ENCODE measurements around the gene TOMM70. TPM values are rescaled to one million over a fixed set of nuclear protein-coding genes. Genes with fewer than 3 reads are reported as not detected.
"Not testable (repeated sequence)": the region's sequence is repeated elsewhere in the genome, so short reads cannot be mapped to it uniquely, and the experiment has no call there.

Gene TOMM70
- total RNA-seq, 2 experiments from 2014 or later = 68.8 to 70.8 TPM

- no peak for DNase-seq
- no peak overlapping the region for H3K4me3 Mint-ChIP-seq
- H3K36me3 Mint-ChIP-seq = peaks cover 39% of the 10 kb centered on the region
- no peaks in the 10 kb centered on the region for H3K4me1 Mint-ChIP-seq
- H3K9me3 Mint-ChIP-seq = peaks cover 5% of the 10 kb centered on the region
- H3K27me3 Mint-ChIP-seq = no peaks in the 10 kb centered on the region
- no peak overlapping the region for H3K27ac Mint-ChIP-seq
Measured at GRCh38 chr3:100359035-100359434, 41.9 kb downstream of the TOMM70 start.

GRCh38 chr3:100358413-100358812, 42.5 kb downstream of the TOMM70 start:
- no peaks in the 10 kb centered on the region for H3K27me3 Mint-ChIP-seq
- no peaks in the 10 kb centered on the region for H3K4me1 Mint-ChIP-seq
- no peak overlapping the region for H3K4me3 Mint-ChIP-seq
- H3K36me3 Mint-ChIP-seq = peaks cover 34% of the 10 kb centered on the region
- no peak for DNase-seq
- peaks cover 4% of the 10 kb centered on the region for H3K9me3 Mint-ChIP-seq
- H3K27ac Mint-ChIP-seq = no peak overlapping the region

- H3K27ac Mint-ChIP-seq = no peak overlapping the region
- DNase-seq = no peak
- no peaks in the 10 kb centered on the region for H3K4me1 Mint-ChIP-seq
- H3K9me3 Mint-ChIP-seq = peaks cover 3% of the 10 kb centered on the region
- H3K36me3 Mint-ChIP-seq = peaks cover 28% of the 10 kb centered on the region
- H3K4me3 Mint-ChIP-seq = no peak overlapping the region
- no peaks in the 10 kb centered on the region for H3K27me3 Mint-ChIP-seq
Measured at GRCh38 chr3:100354850-100355249, 46.0 kb downstream of the TOMM70 start.

GRCh38 chr3:100352296-100353231, 48.3 kb downstream of the TOMM70 start:
- H3K9me3 Mint-ChIP-seq = peaks cover 3% of the 10 kb centered on the region
- H3K36me3 Mint-ChIP-seq = peaks cover 35% of the 10 kb centered on the region
- no peaks in the 10 kb centered on the region for H3K4me1 Mint-ChIP-seq
- no peaks in the 10 kb centered on the region for H3K27me3 Mint-ChIP-seq
- no peak overlapping the region for H3K4me3 Mint-ChIP-seq
- no peak overlapping the region for H3K27ac Mint-ChIP-seq
- DNase-seq = no peak

GRCh38 chr3:100351770-100352169, 49.1 kb downstream of the TOMM70 start:
- not testable (repeated sequence) for H3K27me3 Mint-ChIP-seq, DNase-seq, H3K4me1 Mint-ChIP-seq, H3K9me3 Mint-ChIP-seq, H3K4me3 Mint-ChIP-seq, H3K27ac Mint-ChIP-seq
- peaks cover 37% of the 10 kb centered on the region for H3K36me3 Mint-ChIP-seq

DNA sequence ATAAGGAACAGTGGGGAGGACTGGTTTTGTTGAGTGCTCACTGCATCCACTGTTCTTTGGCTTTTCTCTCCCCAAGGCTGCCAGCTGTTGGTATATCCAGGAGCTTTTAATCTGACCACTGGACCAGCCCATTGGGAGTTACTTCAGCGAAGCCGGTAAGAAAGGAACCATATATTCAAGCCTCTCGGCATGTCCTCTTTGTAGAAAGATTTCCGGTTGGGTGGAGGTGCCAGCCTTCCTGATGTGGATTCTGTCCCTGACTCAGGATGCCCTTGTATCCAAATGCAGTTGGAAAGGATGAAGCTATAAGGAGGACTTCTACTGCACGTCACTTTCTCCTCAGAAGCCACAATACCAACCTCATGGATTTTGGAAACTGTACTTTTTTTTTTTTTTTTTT, 52.2 kb downstream of the TOMM70 start:
- no peak overlapping the region for H3K27ac Mint-ChIP-seq
- no peaks in the 10 kb centered on the region for H3K4me1 Mint-ChIP-seq
- H3K9me3 Mint-ChIP-seq = peaks cover 3% of the 10 kb centered on the region
- no peak for DNase-seq
- peaks cover 60% of the 10 kb centered on the region for H3K36me3 Mint-ChIP-seq
- no peaks in the 10 kb centered on the region for H3K27me3 Mint-ChIP-seq
- H3K4me3 Mint-ChIP-seq = no peak overlapping the region

- peaks cover 18% of the 10 kb centered on the region for H3K4me1 Mint-ChIP-seq
- no peaks in the 10 kb centered on the region for H3K9me3 Mint-ChIP-seq
- DNase-seq = no peak
- no peak overlapping the region for H3K4me3 Mint-ChIP-seq
- no peaks in the 10 kb centered on the region for H3K27me3 Mint-ChIP-seq
- H3K27ac Mint-ChIP-seq = no peak overlapping the region
- peaks cover 48% of the 10 kb centered on the region for H3K36me3 Mint-ChIP-seq
Measured at GRCh38 chr3:100340527-100340926, 60.4 kb downstream of the TOMM70 start.

DNA sequence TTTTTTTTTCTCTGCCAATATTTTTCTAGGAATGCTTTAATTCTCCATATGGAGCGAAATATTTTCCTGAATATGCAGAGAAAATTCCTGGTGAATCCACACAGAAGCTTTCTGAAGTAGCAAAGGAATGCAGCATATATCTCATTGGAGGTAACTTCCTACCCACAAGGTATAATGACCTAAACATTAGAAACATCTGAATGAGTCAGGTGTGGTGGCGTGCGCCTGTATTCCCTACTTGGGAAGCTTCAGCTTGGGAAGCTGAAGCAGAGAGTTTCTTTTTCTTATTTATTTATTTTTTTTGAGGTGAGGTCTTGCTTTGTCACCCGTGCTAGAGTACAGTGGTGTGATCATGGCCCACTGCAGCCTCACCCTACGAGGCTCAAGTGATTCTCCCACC, 61.1 kb downstream of the TOMM70 start:
- H3K27me3 Mint-ChIP-seq = no peaks in the 10 kb centered on the region
- H3K36me3 Mint-ChIP-seq = peaks cover 50% of the 10 kb centered on the region
- H3K27ac Mint-ChIP-seq = no peak overlapping the region
- no peaks in the 10 kb centered on the region for H3K9me3 Mint-ChIP-seq
- H3K4me1 Mint-ChIP-seq = peaks cover 24% of the 10 kb centered on the region
- no peak overlapping the region for H3K4me3 Mint-ChIP-seq
- DNase-seq = no peak

DNA sequence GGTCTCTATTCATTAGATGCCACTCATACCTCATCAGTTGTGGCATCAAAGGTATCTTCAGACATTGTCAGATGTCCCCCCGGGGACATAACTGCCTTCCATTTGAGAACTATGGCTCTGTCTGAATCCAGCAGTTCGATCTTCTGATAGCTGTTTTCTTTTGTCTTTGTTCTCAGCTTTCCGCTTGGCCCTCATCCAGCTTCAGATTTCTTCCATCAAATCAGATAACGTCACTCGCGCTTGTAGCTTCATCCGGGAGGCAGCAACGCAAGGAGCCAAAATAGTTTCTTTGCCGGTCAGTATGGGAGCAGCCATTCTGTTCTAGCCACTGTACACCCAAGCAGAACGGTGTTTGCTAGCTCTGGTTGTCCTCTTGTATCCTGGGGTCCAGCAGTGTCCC, 62.0 kb downstream of the TOMM70 start:
- no peaks in the 10 kb centered on the region for H3K27me3 Mint-ChIP-seq
- DNase-seq = no peak
- H3K4me1 Mint-ChIP-seq = peaks cover 28% of the 10 kb centered on the region
- H3K9me3 Mint-ChIP-seq = no peaks in the 10 kb centered on the region
- H3K36me3 Mint-ChIP-seq = peaks cover 43% of the 10 kb centered on the region
- H3K27ac Mint-ChIP-seq = no peak overlapping the region
- H3K4me3 Mint-ChIP-seq = no peak overlapping the region

DNA sequence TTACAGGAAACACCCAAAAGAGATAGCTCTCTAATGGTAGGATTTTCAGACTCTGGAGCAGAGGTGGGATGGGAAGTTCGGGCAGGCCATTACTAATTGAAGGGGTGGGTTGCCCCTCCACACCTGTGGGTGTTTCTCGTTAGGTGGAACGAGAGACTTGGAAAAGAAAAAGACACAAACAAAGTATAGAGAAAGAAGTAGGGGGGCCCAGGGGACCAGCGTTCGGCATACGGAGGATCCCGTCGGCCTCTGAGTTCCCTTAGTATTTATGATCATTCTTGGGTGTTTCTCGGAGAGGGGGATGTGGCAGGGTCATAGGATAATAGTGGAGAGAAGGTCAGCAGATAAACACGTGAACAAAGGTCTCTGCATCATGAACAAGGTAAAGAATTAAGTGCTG, 64.7 kb downstream of the TOMM70 start:
- H3K4me3 Mint-ChIP-seq, H3K27me3 Mint-ChIP-seq, H3K27ac Mint-ChIP-seq, H3K9me3 Mint-ChIP-seq, DNase-seq: not testable (repeated sequence)
- H3K4me1 Mint-ChIP-seq = peaks cover 21% of the 10 kb centered on the region
- peaks cover 28% of the 10 kb centered on the region for H3K36me3 Mint-ChIP-seq

DNA sequence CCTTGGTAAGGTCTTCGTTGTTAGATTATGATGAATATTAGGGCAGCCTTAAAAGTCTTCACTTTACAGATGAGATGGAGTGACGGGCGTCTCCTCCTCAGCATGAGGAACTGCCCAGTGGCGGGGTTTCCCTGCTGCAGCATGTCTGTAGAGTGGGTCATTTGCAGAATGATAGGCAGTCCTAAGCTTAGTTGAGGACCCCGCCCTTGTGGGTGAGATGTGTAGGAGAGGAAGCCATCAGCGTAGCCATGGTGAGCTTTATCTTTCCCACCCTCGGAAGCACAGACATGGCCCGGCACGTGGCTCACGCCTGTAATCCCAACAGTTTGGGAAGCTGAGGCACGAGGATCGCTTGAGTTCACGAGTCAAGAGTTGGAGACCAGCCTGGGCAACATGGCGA, 65.5 kb downstream of the TOMM70 start:
- DNase-seq = peak; percentile 34
- H3K36me3 Mint-ChIP-seq = peaks cover 20% of the 10 kb centered on the region
- H3K9me3 Mint-ChIP-seq = no peaks in the 10 kb centered on the region
- H3K27me3 Mint-ChIP-seq = no peaks in the 10 kb centered on the region
- H3K4me1 Mint-ChIP-seq = peaks cover 21% of the 10 kb centered on the region
- peak overlapping the region; percentile 98 for H3K27ac Mint-ChIP-seq
- H3K4me3 Mint-ChIP-seq = peak overlapping the region; percentile 100

DNA sequence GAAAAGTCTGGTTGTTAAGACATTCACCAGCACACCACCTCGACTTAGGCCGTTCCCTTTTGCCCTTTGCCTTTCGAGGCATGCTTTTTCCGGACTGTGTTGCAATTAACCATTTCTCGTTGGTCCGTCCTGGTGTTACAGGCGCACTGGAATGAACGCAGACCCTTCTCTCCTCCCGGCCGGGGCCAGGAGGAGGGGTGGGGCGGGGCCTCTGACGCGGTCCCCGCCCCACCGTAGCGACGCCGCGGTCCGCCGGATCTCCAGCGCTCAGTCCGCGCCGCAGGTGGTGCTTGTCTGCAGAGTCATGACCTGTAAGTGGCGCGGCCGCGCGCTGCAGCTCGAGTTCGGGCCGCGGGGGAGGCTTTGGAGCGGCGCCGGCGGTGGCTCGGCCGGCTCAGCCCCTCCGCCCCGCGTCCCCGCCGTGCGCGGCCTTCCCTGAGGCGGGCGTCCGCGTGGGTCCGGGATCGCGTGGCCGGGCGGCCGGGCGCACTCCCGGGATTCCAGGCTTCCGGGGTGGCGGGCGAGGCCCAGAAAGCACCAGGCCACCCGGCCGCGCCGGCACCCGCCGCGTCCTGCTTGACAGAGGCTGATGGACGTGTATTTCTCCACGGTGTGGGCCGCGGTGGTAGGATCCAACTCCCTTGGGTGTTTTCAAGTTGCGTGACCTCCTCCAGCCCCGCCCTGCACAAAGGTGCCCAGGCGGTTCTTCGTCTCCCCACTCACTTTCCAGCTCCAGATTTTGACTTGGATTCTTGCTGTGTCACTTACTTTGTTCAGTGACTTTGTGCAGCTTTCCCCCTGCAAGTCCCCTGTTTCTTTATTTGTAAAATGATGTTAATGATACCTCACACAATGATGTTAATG, 66.2 kb downstream of the TOMM70 start, which contains the start of gene NIT2:
TSS of gene NIT2 (plus strand) at position 270 of the 864 bp plus-strand sequence. CDS start at position 305, 35 bp downstream.
- Mint-ChIP-seq H3K9me3 (no peaks in the 10 kb centered on the region), H3K27ac (peak within 1 kb of the TSS; percentile 98), H3K4me3 (peak within 1 kb of the TSS; percentile 100), H3K4me1 (peaks cover 21% of the 10 kb centered on the region), H3K36me3 (peaks cover 17% of the 10 kb centered on the region), H3K27me3 (no peaks in the 10 kb centered on the region)
- peak; percentile 85 for DNase-seq

GRCh38 chr3:100333970-100334487, 66.9 kb downstream of the TOMM70 start:
- H3K27me3 Mint-ChIP-seq = no peaks in the 10 kb centered on the region

GRCh38 chr3:100333051-100333450, 67.8 kb downstream of the TOMM70 start:
- H3K4me1 Mint-ChIP-seq = peaks cover 18% of the 10 kb centered on the region
- H3K36me3 Mint-ChIP-seq = peaks cover 14% of the 10 kb centered on the region
- H3K27ac Mint-ChIP-seq = no peak overlapping the region
- H3K9me3 Mint-ChIP-seq = no peaks in the 10 kb centered on the region
- H3K4me3 Mint-ChIP-seq = no peak overlapping the region
- H3K27me3 Mint-ChIP-seq = no peaks in the 10 kb centered on the region
- no peak for DNase-seq

More at GRCh38 chr3:100333970-100334487, 66.9 kb downstream of the TOMM70 start:
- Mint-ChIP-seq H3K27ac (peak overlapping the region; percentile 52), H3K4me3 (peak overlapping the region; percentile 82), H3K36me3 (peaks cover 15% of the 10 kb centered on the region), H3K9me3 (no peaks in the 10 kb centered on the region), H3K4me1 (peaks cover 21% of the 10 kb centered on the region)
- DNase-seq = no peak

- no peak for DNase-seq
- H3K27me3 Mint-ChIP-seq = no peaks in the 10 kb centered on the region
- H3K4me3 Mint-ChIP-seq = no peak overlapping the region
- peaks cover 25% of the 10 kb centered on the region for H3K36me3 Mint-ChIP-seq
- H3K27ac Mint-ChIP-seq = no peak overlapping the region
- H3K4me1 Mint-ChIP-seq = peaks cover 16% of the 10 kb centered on the region
- H3K9me3 Mint-ChIP-seq = peaks cover 6% of the 10 kb centered on the region
Measured at GRCh38 chr3:100331660-100332059, 69.2 kb downstream of the TOMM70 start.

Measured in activated naive CD8-positive, alpha-beta T cell treated with anti-CD3 and anti-CD28 coated beads for 36 hours (primary cell).